ENCODE results near the gene CAMTA1.

GRCh38 chr1:7117399-7118281 is 332.4 kb downstream of the CAMTA1 start:
- TF ChIP-seq, protein P1, sequence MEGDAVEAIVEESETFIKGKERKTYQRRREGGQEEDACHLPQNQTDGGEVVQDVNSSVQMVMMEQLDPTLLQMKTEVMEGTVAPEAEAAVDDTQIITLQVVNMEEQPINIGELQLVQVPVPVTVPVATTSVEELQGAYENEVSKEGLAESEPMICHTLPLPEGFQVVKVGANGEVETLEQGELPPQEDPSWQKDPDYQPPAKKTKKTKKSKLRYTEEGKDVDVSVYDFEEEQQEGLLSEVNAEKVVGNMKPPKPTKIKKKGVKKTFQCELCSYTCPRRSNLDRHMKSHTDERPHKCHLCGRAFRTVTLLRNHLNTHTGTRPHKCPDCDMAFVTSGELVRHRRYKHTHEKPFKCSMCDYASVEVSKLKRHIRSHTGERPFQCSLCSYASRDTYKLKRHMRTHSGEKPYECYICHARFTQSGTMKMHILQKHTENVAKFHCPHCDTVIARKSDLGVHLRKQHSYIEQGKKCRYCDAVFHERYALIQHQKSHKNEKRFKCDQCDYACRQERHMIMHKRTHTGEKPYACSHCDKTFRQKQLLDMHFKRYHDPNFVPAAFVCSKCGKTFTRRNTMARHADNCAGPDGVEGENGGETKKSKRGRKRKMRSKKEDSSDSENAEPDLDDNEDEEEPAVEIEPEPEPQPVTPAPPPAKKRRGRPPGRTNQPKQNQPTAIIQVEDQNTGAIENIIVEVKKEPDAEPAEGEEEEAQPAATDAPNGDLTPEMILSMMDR (IDR thresholded peaks at IDR 0.05; ENCODE audit: low read length) = no peak
- TF ChIP-seq EZH2 (optimal IDR thresholded peaks at IDR 0.05; ENCODE audit: low read depth, low read length) = no peak
- no peak for TF ChIP-seq EZH2phosphoT487 (IDR thresholded peaks at IDR 0.05; ENCODE audit: low read length)
